ENCODE measurements around the gene SEMA3E.

DNA sequence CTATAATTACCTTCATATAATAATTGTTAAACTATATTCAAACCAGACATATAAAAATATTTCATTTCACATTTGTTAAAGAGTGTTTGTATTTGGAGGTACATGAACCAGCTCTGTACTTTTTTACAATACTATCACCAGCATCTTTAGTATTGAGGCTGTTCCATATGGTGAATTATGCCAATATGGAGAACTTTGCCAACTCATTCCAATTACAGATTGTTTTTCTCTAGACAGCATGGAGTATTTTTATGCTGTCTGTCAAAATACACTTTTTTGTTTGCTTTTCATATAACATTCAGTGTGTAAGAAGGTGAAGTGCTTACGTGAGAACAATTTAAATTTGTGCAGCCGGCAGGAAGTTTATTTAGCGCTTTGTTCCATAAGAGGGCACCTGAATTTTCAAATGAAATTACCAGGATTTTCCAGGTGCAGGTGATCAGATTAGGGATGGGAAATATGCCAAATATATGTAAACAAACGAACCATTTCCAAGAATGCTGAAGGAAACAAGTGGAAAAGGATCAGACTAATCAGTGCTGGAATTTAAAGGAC is 54.9 kb downstream of the SEMA3E start:
- TF ChIP-seq, protein P1, sequence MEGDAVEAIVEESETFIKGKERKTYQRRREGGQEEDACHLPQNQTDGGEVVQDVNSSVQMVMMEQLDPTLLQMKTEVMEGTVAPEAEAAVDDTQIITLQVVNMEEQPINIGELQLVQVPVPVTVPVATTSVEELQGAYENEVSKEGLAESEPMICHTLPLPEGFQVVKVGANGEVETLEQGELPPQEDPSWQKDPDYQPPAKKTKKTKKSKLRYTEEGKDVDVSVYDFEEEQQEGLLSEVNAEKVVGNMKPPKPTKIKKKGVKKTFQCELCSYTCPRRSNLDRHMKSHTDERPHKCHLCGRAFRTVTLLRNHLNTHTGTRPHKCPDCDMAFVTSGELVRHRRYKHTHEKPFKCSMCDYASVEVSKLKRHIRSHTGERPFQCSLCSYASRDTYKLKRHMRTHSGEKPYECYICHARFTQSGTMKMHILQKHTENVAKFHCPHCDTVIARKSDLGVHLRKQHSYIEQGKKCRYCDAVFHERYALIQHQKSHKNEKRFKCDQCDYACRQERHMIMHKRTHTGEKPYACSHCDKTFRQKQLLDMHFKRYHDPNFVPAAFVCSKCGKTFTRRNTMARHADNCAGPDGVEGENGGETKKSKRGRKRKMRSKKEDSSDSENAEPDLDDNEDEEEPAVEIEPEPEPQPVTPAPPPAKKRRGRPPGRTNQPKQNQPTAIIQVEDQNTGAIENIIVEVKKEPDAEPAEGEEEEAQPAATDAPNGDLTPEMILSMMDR (IDR thresholded peaks at IDR 0.05; ENCODE audit: poor library complexity, severe bottlenecking) = no peak
- TF ChIP-seq RAD21 (conservative IDR thresholded peaks at IDR 0.05) (no peak), POLR2AphosphoS5 (IDR thresholded peaks at IDR 0.05) (no peak), MXI1 (conservative IDR thresholded peaks at IDR 0.05; ENCODE audit: poor library complexity, severe bottlenecking) (no peak)

Data from neural cell (in vitro differentiated cells).